ENCODE results near the gene ST7.

Gene ST7

DNA sequence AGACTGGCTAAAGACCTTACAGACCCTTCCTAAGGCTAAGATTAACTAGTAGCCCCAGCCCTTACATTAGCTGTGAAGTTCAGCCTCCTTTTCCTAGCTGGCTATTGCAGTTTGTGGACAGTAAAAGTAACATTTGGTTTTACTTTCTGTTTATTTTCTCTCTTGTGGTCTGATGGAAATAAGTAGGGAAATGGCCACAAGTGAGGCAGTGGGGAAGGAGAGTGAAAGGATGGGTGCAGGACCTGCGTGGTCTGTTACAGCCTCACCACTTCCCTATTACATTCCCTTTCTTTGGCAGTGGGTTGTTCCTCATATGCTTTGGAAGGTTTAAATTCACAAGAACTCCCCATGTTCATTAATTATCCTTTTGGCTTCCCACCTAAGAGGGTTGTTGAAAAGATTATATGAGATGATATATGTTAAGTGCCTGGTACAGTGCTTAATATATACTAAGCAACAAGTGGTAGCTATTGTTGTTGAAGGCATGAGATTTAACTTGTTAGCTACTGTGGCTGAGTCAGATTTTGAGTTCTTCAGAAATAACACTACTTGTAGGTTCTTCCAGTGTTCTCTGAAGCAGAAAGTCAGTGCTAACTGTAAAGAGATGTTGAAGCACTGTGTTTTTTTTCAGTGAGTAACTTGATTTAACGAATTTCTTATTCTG lies 181.7 kb downstream of the ST7 start:
- no peak for DNase-seq

DNA sequence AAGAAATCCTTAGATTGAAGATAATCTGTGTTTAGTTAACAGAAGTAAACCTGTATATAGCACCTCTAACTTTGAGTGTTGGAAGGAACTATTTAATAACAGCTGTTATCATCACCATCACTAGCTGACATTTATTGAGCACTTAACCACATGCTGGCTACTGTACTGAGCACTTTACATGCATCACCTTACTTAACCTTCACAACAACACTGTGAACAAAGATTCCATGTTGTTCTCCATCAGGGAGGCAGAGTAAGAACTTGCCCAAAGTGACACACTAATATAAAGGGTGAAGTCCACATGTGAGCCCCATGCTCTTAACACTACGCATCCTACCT lies 182.2 kb downstream of the ST7 start:
- DNase-seq = no peak

DNA sequence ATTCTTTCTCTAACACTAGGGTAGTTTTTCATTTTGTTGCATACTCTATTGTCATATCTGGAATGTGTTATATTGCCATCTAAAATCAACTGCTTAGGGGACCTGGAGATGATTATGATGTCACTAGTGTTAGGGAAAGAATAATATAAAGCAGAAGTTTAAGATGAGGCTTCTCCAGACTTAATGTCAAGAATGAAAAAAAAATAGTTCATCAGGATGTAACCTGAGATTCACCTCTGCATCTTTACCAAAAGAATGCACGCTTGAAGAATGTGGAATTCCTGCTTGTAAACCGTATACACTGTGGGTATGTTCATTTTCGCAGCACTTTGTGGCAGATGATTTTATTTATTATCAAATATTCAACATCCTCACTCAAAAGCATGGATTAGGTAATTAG lies 184.6 kb downstream of the ST7 start:
- DNase-seq = no peak

DNA sequence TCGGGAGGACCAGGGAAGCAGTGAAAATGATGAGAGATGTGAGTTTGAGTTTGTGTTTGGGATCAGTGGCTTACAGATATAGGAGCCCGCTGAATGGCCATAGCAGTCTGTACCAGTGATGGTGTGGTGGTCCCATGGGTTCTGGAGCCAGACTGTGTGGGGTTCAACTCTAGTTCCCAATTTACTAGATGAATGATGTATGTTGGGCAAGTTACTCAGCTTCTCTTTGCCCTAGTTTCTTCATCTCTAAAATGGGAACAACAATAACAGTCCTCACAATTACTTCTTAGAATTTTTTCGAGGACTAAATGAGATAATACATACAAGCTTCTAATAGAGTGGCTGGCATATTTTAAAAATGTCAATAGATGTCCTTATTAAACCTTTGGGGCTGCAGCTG lies 185.2 kb downstream of the ST7 start:
- no peak for DNase-seq

DNA sequence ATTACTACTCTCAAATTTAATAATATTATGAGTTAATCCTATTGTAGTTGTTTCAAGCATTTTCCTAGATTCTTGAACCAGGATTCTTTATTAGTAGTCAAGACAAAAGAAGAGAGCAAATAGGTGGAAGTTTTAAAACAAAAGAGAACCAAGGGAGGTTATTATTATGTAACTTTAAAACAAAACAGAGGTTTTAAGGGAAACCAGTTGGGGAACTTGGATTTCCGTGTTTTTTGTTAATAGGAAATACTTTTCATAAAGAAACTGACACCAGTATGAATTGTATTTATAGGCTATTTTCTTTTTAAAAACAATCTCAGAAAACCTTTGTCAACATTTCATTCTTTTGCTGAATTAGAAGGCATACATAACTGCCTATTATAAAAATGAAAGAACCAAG lies 185.7 kb downstream of the ST7 start:
- no peak for DNase-seq

DNA sequence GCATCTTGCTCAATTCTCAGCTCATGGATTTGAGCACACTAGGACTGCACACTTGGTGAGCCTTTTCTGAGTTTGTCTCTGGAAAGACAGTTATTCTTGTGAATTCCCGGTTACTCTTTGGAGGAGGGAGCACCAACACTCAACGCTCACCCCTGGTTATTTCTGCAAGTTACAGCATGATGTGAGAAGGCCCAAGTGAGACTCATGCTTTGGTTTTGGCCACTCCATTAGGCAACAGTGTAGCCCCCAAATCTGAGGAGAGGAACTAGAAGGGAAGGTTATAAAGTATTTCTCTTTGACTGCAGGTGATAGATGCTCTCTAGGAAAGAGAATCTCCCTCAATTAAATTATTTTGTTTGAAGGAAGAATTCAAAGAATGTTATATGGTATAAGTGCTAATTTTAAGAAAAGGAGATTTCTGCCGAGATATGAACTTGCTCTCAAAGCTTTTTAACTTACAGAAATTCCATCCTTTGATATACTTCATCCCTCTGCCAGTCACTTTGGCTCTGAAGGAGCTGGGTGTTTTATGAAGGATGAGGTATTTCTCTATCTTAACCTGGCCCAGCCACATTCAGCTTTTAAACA lies 186.2 kb downstream of the ST7 start:
- no peak for DNase-seq

DNA sequence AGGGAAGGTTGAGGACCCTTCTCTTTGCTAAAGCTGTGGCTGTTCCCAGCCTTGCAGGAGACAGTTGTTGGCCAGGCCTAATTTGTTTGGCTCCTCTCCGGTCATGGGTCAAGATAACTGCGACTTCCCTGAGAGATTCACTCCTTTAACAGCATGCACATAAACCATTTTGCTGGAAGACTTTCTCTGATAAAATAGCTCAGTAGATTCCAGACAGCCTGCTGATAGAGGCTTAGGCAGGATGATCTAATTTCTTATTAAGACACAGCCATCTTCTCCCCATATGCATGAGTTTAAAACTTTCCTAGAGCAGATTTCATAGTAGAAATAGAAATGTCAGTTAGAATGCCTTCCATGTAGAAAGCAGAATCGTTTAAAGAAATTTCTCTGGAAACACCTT lies 187.6 kb downstream of the ST7 start:
- no peak for DNase-seq

DNA sequence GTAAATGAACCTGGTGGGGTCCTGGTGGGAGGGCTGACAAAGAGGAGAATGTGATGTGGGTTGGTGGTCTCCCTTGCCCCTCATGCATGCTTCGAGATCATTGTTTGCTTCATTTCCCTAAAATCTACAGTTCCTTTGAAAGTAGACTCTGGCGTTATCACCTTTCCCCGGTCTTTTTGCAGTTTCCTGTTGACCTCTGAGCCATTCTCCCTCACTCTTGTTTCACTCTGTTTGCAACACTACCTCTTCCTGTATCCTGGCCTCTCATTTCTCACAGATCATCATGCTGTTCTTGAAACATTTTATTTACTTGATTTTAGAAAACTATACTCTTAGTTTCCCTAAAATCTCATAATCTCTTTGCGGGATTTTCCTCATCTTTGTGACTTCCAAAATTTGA lies 189.8 kb downstream of the ST7 start:
- DNase-seq = no peak

DNA sequence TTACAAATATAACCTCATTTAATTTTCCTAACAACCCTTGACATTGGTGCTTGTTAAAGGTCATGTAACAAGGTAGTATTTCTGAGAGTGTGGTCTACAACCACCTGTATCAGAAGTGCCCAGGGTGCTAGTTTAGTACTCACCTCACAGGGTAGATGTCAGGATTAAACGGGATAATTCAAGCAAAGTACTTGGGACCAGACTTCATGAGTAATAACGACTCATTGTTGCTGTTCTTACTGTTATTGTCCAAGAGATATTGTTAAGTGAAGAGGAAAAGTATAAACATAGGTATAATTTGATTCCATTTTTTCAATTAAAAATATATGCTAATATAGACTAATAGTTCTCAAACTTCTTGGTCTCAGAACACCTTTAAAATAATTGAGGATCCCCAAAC lies 190.3 kb downstream of the ST7 start:
- no peak for DNase-seq

DNA sequence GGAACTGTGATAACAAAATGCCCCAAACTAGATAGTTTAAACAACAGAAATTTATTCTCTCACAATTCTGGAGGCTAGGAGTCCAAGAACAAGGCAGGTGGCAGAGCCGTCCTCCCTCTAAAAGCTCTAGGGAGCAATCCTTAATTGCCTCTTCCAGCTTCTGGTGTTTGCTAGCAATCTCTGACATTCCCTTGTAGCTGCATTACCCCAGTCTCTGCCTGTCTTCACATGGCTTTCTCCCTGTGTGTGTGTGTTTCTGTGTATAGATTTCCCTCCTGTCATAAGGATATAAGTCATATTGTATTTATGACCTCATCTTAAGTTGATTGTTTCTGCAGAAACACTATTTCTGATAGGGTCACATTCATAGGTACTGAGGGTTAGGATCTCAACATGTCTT lies 192.0 kb downstream of the ST7 start:
- no peak for DNase-seq

DNA sequence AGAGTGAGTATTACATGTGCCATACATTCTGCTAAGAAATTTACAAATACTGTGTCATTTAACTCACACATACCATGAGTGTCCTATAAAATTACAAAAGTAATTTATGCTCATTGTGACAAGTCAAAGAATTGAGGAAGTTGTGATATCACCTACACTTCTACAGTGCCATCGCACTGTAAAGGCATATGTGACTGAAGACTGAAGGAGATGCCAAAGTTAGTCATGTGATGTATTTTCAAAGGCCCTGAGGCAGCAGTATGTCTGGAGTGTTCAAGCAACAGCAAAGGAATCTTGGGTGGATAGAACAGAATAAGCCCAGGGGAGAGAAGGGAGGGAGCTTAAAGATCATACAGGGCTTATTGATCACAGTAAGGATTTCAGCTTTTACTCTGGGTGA lies 192.8 kb downstream of the ST7 start:
- DNase-seq = no peak

DNA sequence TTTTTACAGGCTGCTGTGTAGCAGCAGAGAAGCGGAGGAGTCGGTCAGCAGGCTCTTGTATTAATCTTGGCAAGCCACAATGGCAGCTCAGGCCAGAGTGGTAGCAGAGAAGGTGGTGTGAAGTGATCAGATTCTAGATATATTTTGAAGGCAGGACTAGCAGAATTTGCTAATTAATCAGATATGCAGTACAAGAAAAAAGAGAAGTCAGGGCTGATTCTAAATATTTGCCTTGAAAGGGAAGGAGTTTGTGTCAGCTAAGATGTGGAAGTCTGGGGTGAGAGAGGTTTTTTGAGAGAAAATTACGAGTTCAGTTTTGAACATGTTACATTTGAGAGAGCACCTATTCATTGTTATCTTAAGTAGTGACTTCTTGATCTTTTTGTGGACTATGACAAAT lies 193.2 kb downstream of the ST7 start:
- DNase-seq = no peak

DNA sequence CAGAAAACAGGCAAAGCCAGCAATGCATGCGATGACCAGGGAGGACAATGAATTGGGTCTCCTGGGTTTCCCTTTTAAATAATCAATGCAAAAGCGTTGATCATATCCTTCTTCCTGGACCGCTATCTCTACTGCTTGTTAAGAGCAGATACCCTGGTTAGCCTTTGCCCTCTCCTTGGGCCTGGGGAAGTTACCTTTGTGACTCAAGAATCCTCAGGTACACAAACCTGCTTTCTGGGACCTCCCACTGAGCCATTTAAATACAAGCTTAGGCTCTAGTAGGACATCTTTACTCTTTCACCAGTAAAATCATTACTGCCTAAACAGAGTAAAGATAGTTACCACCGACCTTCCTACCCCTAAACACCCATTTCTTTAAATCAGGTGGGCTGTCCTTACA lies 195.7 kb downstream of the ST7 start:
- DNase-seq = no peak

DNA sequence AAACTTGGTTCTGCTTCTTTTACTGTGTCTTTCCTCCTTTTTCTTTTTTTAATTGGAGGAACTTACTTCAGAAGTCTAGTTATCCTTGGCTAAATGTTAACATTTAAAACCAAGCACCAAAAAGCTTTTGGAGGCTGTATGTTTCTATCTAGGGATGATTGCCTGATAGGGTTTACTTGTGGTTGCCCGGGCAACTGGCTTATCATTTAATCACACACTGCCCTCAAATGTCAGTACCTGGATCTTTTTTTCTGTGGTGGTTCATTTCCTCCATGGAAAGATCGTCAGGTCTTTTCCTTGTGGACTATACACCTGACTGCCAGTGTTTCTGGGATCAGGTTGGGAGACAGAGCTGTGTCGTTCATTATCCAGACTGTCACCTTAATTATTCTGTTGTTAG lies 196.4 kb downstream of the ST7 start:
- DNase-seq = no peak

DNA sequence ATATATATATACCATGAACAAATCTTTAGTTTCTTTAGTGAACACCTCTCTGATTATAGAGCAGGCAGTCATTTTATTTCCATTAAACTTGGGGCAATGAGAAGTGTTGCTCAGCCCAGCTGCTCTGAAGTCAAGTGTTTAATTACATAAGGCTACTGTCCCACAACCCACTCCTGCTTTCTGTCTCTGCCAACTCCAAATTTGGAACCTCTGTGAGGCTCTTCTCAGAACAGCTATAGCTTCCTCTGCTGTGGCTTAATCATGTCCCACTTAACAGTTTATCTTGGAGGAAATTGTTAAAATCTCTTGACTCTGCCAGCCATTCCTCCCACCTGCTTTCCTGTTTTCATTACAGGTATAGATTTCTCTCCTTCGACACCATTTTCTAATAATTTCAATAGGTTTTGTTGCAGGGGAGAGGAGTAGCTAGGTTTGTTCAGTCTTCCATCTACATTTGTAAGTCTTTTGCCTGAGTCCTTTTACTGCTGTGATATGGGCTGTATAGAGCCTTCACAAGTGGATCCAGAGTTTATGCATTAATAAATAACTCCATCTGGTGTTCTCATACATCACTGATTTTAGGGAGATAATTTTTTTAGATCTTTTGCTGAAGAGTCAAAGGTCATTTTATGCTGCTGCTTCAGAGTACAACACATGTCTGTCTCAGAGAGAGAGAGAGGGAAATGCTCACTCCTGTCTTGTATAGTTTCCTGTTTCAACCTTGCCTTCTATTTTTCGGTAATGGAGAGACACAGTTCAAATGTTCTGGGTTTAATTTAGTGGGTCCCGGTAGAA lies 199.1 kb downstream of the ST7 start:
- no peak for DNase-seq

DNA sequence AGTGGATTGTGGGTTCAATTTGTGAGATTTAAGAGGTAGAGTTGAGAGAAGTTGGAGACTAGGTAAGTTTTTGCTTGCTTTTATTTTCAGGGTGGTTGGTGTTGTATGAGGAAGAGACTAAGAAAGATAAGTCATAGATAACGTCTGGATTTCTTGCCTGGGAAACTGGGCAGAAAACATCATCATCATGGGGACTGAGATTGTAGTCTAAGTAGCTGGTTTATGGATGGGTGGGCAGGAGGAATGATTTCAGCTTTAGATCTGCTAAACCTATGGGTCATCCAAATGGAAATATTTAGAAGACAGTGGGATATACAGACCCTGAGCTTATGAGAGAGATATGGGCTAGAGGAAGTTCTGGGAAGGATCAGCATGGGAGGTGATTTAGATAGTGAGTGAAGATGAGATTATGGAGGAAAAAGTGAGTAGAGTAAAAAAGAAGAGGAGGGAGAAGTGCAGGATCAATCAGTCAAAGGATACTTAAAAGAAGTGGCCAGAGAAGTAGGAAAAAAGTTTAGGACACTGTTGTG lies 199.8 kb downstream of the ST7 start:
- no peak for DNase-seq

DNA sequence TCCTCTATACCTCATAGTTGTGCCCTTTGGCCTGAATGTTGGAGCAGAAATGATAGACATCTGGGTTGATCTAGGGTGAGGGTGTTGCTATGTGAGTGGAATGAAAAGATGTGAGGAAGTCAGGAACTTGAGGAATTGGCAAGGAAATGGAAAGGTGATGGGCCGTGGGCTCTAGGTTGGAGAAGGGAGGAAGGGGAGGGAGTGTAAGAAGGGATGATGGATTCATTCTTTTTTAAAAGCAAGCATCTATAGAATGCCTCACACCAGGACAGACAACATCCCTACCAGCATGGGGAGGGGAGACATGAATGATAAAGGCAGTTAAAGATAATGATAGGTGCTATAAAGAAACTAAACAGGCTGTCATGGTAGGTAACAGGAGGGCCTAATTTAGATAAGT lies 201.4 kb downstream of the ST7 start:
- no peak for DNase-seq

DNA sequence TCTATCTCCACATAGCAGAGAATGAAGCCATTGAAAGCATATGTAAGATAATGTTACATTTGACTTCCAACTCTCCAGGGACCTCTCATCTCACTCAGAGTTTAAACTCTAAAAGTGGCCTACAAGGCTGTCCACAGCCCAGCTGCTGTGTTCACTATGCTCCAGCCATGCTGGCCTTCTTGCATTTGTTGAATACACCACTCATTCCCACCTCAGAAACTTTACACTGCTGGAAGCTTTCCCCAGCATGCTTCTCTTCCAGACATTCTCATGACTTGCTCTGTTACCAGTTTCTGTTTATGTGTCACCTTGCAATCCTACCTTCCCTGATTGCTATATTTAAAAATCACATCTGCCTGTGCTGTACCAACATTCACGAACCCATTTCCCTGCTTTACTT lies 202.4 kb downstream of the ST7 start:
- no peak for DNase-seq

DNA sequence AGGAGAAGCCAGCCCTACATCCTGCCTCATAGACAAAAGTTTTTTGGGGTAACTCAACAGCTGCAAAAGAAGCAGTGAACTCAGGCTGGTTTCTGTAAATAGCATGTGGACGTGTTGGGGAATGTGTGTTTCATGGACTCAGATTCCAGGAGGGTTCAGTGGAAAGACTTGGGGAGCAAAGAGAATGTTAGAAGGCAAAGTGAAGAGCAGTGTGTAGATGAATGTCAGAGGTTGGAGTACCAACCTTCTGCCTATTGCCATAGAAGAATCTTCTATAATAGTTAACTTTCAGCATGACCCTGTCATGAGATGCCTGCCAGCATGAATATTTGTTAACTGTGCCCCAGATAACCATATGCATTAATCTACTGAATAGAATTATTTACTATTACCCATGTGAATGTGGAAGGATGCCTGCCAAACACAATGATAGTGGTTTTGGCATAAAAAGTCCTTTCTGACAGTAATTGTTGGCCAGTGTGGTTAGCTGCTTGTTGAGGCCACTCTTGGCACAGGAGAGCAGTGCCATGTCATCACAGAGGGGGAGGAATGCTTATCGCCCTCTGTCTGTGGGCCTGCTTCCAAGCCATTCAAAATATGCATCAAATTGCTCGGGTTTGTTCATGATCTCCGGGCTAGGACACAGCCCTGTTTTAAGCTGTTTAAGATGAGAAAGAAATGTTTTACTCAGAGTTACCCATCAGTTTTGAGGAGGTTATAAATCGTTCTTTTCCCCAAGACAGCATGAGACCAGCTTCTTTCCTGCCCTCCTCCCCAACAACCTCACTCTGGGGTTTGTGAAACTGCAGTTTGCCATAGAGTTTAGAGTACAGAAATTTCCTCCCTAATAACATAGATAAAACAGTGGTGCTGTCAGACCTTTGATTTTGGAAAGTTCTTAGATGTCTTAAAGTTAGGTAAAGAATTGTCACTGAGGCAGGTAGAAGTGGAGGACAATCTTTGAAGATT lies 204.2 kb downstream of the ST7 start:
- DNase-seq = no peak

DNA sequence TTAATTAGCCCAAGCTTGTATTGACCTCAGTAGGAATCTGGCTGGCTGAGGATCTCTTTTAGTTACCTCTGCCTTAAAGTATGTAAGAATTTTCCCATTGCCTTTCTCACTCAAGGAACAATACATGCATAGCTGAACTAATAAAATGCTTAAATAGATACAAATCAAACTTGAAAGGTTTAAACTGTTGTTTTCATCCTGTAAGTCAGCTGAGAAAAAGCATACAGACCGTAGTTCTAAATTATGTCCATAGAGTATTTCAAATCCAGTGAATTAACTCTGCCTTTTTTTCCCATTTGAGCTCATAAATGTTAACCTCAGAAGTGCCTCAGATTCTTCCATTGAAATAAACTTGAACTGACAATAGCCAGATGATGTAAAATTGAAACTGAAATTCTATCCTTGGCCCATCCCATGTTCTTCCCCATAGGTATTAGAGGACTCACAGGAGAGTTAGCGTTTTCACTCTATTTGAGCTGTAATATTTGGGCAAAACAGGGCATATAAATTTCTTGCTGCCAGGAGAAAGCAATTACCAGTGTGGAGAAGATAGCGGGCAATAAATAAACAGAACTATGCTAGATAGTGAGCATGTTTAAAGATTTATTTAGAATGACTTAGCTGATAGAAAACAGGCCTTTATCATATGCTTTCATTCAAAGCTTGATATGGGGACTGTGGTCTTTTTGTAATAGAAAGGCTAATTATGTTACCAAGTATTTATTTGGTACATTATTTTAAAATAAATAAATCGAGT lies 205.8 kb downstream of the ST7 start:
- no peak for DNase-seq

DNA sequence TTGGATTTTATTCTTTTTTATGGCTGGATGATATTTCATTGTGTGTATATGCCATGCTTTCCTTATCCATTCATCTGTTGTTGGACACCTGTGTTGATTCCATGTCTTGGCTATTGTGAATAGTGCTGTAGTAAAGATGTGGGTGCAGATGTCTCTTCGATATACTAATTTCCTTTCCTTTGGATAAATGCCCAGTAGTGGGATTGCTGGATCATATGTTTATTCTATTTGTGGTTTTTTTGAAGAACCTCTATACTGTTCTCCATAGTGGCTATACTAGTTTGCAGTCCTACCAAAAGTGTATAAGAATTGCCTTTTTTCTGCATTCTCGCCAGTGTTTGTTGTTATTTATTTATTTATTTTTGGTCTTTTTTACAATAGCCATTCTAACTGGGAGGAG lies 209.8 kb downstream of the ST7 start:
- DNase-seq = no peak

DNA sequence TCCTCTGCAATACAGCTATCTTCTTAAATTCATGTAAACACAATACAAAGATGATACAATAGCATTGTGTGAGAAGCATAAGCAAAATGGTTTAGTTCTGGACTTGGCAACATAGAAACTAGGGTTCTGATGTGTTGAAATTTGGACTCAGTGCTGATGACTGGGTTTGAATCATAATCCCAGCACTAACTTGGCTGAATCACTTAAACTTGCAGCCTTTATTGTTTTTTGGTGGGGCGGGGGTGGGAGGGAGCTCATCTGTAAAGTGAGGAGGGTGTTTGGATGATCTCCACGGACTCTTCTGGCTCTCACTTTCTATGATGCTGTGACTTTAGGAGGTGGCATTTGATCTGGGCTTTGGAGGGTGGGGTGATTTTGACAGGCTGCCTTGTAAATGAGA lies 211.3 kb downstream of the ST7 start:
- no peak for DNase-seq

Data from activated CD4-positive, alpha-beta T cell treated with anti-CD3 and anti-CD28 coated beads, Interleukin-2, amount 50 U/mL, for 48 hours (primary cell).